ENCODE data around the gene PNMA3. TPM values are rescaled to one million over a fixed set of nuclear protein-coding genes. Genes with fewer than 3 reads are reported as not detected.
A peak's percentile ranks its signal among the peaks of the same experiment; 100 is the strongest.

The PNMA3 gene
- total RNA-seq, 6 donors from 2014 or later: 0.30 to 6.3 (median 0.51) TPM

DNA sequence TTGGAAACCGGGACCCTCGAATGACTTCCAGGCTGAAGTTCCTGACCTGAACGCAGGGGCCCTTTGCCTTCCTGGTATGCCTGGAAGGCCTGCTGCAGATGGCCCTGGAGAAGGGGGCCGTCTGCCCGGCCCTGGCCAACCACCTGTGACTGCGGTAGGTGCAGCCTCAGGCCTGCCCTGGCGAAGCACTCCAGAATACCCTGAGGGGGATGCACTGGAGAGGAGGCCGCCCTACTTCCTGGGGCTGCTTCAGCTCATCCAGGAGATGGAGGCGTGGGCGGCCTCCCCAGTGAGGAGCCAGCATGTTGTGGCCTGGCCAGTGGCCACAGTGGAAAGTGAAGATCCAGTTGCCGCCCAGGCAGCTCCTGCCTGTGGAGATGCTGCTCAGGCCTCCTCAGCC, 26.4 kb upstream of the PNMA3 start:
- peaks cover 0 to 4% (median 0%) of the 10 kb centered on the region in 4 donors for H3K4me1 ChIP-seq
- H3K27ac ChIP-seq: no peak overlapping the region
- H3K4me3 ChIP-seq: no peak overlapping the region
- no peaks in the 10 kb centered on the region for H3K27me3 ChIP-seq
- ATAC-seq (ENCODE audit: low FRiP score in 2 of 2) (no peak), DNase-seq (peak in 1 of 2 donors; percentile 34)
- TF ChIP-seq EP300 (IDR thresholded peaks at IDR 0.05) (no peak), POLR2AphosphoS5 (IDR thresholded peaks at IDR 0.05) (no peak), POLR2A (IDR thresholded peaks at IDR 0.05) (no peak)
- TF ChIP-seq, protein P1, sequence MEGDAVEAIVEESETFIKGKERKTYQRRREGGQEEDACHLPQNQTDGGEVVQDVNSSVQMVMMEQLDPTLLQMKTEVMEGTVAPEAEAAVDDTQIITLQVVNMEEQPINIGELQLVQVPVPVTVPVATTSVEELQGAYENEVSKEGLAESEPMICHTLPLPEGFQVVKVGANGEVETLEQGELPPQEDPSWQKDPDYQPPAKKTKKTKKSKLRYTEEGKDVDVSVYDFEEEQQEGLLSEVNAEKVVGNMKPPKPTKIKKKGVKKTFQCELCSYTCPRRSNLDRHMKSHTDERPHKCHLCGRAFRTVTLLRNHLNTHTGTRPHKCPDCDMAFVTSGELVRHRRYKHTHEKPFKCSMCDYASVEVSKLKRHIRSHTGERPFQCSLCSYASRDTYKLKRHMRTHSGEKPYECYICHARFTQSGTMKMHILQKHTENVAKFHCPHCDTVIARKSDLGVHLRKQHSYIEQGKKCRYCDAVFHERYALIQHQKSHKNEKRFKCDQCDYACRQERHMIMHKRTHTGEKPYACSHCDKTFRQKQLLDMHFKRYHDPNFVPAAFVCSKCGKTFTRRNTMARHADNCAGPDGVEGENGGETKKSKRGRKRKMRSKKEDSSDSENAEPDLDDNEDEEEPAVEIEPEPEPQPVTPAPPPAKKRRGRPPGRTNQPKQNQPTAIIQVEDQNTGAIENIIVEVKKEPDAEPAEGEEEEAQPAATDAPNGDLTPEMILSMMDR (IDR thresholded peaks at IDR 0.05): no peak
- no peaks in the 10 kb centered on the region for H3K36me3 ChIP-seq
- H3K9me3 ChIP-seq: peaks cover 0 to 3% (median 0%) of the 10 kb centered on the region in 4 donors
- 79 to 88% methylated on average over 4 to 9 of the region's 11 CpGs for WGBS, 2 donors

DNA sequence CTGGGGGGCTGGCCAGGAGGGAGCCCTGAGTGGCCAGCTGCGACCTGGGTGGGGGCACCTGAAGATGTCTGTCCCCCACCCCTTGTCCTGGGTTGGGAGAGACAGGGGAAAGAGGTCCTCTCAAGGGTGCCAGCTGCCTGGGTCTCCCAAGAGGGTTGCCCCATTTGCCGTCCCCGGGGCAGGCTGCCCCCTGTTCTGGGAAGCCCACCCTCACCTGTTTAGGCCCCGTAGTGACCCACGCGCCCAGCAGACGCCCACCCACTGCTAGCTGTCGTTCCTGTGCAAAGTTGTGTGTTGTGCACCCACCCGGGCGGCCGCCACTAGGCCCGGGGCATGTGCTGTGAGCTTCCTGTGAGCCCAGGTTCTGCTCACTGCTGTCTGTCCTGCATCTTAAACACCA, 25.5 kb upstream of the PNMA3 start:
- DNase-seq (peak in 1 of 2 donors; percentile 35), ATAC-seq (ENCODE audit: low FRiP score in 2 of 2) (no peak)
- peaks cover 0 to 4% (median 0%) of the 10 kb centered on the region in 4 donors for H3K4me1 ChIP-seq
- 91% methylated on average over 12 of the region's 12 CpGs; no CpG with 5 or more reads in 1 of the 2 donors for WGBS, 2 donors
- TF ChIP-seq POLR2AphosphoS5 (IDR thresholded peaks at IDR 0.05) (no peak), EP300 (IDR thresholded peaks at IDR 0.05) (no peak), POLR2A (IDR thresholded peaks at IDR 0.05) (no peak)
- TF ChIP-seq, protein P1 (IDR thresholded peaks at IDR 0.05): no peak
- H3K27ac ChIP-seq: no peak overlapping the region
- H3K4me3 ChIP-seq: no peak overlapping the region
- H3K36me3 ChIP-seq: no peaks in the 10 kb centered on the region
- H3K27me3 ChIP-seq: no peaks in the 10 kb centered on the region
- peaks cover 0 to 3% (median 0%) of the 10 kb centered on the region in 4 donors for H3K9me3 ChIP-seq

DNA sequence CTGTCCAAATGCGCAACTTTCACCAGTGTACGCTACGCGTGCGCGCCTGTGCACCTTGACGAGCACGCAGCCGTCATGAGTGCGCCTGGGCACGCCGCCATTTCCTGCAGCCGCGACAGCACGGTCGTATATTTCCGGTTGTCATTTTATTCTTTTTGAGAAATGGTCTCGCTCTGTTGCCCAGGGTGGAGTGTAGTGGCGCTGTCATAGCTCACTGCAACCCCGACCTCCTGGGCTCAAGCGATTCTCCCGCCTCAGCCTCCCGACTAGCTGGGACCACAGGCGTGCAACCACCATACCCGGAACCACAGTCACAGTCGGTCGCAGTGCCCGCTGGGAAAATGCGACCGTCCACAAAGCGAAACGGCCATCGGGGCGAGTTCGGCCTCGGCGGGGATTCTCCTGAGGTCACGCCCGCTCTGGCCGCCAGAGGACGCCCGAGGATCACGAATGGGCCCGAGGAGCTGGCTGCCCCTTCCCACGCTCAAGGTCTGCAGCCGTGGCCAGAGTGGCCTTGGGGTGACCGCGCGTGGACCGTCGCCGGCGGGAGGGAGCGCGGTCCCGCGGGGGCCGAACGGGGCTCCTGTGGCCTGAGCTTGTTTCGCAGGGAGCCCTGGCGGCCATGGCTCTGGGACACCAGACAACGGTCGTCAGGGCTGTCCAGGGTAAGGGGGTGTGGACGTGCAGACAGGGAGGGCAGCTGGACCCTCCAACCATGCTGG, 23.7 kb upstream of the PNMA3 start:
- 41 to 51% methylated on average over 17 to 58 of the region's 64 CpGs for WGBS, 2 donors
- DNase-seq (peak; percentile 72 to 95), ATAC-seq (ENCODE audit: low FRiP score in 2 of 2) (peak; percentile 71 to 97)
- Histone ChIP-seq H3K27me3 (no peaks in the 10 kb centered on the region), H3K27ac (peak overlapping the region in 2 of 4 donors; percentile 27 to 49), H3K4me3 (peak overlapping the region in 3 of 4 donors; percentile 29 to 46 (median 40)), H3K9me3 (peaks cover 0 to 3% (median 0%) of the 10 kb centered on the region in 4 donors), H3K36me3 (no peaks in the 10 kb centered on the region), H3K4me1 (peaks cover 0 to 4% (median 0%) of the 10 kb centered on the region in 4 donors)
- TF ChIP-seq POLR2A (IDR thresholded peaks at IDR 0.05) (peak in 2 of 4 donors; percentile 9 to 31), POLR2AphosphoS5 (IDR thresholded peaks at IDR 0.05) (no peak), EP300 (IDR thresholded peaks at IDR 0.05) (no peak)
- TF ChIP-seq, protein P1 (IDR thresholded peaks at IDR 0.05): peak; percentile 79 to 97 (median 93)

DNA sequence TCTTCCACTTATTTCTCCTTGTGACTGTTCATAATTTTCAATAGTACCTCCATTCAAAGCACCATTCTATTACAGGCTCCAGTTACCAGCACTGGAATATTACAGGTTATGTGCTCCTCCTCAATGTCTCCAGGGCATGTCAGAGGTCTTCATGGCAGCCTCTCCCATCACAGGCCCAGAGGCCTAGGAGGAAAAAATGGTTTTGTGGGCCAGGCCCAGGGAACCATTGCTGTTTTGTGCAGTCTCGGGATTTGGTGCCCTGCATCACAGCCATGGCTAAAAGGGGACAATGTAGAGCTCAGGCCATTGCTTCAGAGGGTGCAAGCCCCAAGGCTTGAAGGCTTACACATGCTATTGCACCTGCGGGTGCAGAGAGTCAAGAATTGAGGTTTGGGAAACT, 7.2 kb upstream of the PNMA3 start:
- DNase-seq (no peak), ATAC-seq (ENCODE audit: low FRiP score in 2 of 2) (no peak)
- WGBS, 2 donors: 91% methylated on average over 2 of the region's 2 CpGs; no CpG with 5 or more reads in 1 of the 2 donors
- Histone ChIP-seq H3K27me3 (no peaks in the 10 kb centered on the region), H3K9me3 (peaks cover 0 to 27% (median 6%) of the 10 kb centered on the region in 4 donors), H3K4me1 (no peaks in the 10 kb centered on the region), H3K27ac (no peak overlapping the region), H3K36me3 (no peaks in the 10 kb centered on the region), H3K4me3 (no peak overlapping the region)
- TF ChIP-seq POLR2AphosphoS5 (IDR thresholded peaks at IDR 0.05): no peak
- TF ChIP-seq EP300 (IDR thresholded peaks at IDR 0.05): no peak
- TF ChIP-seq, protein P1 (IDR thresholded peaks at IDR 0.05): no peak
- TF ChIP-seq POLR2A (IDR thresholded peaks at IDR 0.05): no peak
